GM10847 (cell line): ENCODE measurements around the gene CEACAM21.

Source experiments
- POLR2A ChIP-seq: IDR thresholded peaks from 2 replicates; pipeline ENCODE4 v1.6.1; 2011; ENCODE audit not compliant: insufficient read length; ENCODE audit errors: extremely low read depth

Gene CEACAM21

DNA sequence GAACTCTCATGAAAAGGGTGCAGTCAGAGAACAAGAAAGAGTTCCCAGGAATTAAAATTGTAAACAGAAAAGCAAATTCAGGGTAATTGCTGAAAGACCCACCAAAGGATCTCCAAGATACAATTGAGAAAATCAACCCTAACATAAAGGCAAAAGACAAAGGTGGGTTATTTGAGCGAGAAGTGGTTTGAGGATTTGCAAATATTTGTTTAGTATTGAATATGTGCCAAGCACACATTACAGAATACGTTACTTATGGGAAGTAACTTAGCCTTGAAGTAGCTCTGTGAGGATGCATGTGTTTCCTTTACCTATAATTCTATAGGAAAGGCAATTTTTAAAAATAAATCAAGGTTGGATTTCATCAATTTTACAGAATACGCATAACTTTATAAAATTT, 10.0 kb upstream of the CEACAM21 start:
- no peak for TF ChIP-seq POLR2A

DNA sequence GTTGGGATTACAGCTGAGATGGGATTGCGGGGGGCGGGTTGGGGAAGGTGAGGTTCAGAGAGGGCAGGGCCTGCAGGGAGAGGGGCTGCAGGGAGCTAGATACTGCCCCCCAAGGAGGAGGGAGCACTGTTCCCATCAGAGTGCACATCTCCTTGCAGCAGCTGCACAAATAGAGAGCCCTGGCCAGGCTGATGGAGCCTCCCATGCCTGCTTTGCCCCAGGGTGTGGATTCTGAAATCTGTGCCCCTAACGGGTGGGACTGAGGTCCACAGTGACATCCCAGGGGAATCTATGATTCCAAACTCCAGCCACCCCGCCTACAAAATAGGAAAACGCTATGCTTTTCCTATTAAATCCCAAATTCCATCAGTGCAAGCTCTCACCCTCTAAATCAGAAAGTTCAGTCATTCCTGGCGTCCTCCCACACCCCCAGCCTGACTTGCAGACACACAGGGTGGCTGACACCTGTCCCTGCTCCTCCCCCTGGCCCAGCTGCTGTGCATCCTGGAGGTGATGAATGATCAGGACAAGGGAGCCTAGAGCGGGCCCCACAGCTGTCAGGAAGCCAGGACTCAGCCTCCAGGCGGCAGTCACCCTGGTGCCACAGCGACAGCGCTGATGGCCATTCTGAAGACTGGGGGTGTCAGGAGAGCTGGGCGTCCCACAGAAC, 6.3 kb upstream of the CEACAM21 start:
- no peak for TF ChIP-seq POLR2A

DNA sequence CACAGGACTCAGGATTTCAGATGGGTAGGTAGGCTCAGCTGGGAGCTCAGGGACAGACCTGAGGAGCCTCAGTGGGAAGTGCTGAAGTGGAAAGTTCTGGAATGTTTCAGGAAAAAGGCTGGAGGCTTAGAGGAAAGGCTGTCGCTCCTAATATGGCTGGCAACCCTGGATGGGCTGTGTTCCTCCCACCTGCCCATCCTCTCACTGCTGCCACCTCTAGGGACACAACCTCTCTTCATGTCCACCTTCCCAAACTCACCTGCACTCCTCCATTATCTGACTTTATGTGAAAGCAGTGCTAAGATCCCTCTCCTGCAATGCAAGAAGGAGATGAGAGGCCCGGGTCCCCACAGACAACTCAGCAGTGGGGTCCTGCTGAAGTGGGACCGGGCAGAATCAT, 5.8 kb upstream of the CEACAM21 start:
- TF ChIP-seq POLR2A = no peak

DNA sequence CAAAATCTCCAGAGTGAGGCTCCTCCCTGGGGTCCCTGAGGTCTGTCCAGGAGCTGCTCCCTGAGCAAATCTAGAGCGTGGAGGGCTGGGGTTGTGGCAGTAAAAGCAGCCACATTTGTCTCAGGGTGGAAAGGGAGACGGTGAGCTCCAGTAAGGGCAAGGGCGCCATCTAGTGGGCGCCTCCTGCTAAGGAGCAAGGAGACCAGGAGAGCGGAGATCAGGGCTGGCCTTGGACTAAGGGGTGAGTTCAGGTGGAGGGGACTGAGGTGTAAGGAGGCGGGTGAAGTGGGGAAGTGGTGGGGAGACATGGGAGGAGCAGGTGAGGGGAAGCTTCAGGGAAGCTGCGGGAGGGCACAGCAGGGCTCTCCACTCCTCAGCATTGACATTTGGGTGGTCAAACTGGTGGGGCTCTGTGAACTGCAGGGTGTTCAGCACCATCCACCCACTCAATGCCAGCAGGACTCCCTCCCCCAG, 5.3 kb upstream of the CEACAM21 start:
- no peak for TF ChIP-seq POLR2A

DNA sequence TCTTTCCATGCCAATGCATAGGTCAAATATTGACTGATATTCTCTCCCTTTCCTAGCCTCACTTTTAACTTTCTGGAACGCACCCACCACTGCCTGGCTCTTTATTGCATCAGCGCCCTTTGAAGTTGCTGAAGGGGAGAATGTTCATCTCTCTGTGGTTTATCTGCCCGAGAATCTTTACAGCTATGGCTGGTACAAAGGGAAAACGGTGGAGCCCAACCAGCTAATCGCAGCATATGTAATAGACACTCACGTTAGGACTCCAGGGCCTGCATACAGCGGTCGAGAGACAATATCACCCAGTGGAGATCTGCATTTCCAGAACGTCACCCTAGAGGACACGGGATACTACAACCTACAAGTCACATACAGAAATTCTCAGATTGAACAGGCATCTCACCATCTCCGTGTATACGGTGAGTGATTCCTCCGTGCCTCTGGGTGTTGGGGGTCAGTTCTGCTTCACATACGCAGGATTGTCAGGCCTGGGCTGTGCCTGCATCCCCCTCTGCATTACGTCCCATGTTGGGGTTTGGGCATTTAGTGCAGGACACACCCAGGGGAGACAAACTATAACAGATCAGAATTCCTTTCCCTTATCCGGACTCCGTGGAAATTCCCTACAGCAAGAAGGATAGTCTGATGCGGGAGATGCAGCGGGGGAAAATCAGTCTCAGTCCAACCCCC, 1.3 kb downstream of the CEACAM21 start:
- TF ChIP-seq POLR2A = no peak

DNA sequence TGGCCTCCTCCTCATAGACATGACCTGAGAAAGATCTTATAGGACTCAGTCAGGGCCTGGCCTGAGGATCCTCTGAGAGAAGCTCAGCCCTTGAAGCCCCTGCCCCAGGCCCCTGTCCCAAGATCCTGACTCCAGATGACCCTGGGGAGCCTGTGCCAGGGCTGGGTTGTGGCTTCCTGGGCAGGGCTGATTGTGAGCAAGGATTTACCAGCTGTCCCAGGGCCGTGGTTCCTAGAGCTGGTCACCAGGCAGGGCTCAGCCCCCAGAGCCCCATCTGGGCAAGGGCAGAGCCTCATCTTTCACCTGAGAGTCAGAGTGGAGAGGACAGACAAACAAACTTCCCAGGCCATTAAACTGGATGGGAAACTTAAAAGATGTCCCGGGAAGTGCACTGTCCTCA, 1.9 kb downstream of the CEACAM21 start:
- TF ChIP-seq POLR2A = no peak

DNA sequence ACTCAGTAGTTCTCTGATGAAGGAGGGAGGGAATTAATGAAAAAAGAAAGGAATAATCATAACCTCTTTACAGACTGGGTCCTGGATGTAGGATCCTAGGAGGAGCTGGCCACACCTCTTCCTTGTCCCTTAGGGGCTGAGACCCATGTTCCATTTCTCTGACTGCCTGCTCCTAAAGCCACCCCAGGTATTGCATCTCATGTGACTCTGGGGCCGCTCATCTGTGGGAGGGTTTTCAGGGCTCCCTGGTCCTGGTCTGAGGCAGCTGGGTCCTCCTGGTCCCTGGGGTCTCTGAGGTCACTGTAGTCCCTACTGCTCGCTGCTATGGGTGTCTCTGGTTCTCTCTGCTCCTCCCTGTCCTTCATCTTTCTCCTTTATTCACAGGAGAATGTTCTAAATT, 2.9 kb downstream of the CEACAM21 start:
- TF ChIP-seq POLR2A = no peak

DNA sequence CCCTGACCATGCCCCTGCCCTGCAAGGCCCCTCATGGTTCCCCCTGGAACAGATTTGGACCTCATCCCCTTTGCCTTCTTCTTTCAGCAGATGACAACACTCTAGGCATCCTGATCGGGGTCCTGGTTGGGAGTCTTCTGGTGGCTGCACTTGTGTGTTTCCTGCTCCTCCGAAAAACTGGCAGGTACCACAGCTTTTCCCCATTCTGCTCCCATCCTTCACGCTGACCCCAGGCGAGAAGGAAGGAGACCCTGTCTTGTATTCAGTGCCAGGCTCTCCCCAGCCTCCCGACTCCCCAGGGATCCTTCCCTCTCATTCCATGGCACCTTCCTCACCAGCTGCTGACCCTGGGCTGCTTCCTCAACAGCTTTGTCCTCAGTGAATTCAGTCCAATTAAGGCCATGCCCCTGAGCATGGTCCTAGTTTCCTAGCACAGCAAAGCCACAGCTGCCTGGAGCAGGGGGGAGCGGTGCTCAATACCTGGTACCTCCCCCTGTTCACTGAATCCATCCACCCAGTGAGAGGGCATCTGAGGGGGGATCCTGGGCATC, 8.4 kb downstream of the CEACAM21 start:
- TF ChIP-seq POLR2A = no peak

DNA sequence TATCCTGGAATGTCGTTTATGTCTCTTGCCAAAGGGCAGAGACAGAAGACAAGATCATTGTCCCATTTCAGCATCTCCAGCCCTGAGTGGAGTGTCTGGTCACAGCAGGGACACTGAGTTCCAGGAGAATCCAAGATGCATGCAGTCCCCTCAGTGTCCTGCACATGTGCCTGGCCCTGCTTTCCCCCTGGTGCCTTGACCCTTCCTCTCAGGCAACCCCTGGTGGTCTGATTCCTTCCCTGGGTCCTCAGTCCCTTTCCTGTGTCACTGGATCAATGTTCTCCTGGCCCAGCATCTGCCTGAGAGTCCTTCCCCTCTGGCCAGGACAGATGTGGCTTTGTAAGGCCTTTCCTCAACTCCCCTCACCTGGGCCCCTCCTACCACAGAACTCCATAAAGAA, 9.0 kb downstream of the CEACAM21 start:
- TF ChIP-seq POLR2A = no peak

DNA sequence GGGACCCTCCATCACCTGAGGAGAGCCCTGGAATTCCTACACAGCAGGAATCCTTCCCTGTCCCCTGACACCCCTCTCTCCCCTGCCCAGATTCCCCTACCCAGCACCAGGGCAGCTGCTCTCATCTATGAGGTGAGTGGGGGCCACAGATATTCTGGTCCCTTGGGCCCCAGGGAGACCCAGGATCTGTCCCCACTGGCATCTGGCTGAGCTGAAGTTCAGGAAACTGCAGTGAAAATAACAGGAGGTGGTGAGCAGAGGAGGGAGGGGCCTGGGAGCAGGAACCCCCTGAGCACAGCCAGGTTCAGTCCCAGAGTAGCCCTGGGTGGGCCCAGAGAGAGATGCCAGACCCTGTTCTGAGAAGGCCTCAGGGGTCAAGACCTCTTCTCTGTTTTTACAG, 10.1 kb downstream of the CEACAM21 start:
- TF ChIP-seq POLR2A = no peak

DNA sequence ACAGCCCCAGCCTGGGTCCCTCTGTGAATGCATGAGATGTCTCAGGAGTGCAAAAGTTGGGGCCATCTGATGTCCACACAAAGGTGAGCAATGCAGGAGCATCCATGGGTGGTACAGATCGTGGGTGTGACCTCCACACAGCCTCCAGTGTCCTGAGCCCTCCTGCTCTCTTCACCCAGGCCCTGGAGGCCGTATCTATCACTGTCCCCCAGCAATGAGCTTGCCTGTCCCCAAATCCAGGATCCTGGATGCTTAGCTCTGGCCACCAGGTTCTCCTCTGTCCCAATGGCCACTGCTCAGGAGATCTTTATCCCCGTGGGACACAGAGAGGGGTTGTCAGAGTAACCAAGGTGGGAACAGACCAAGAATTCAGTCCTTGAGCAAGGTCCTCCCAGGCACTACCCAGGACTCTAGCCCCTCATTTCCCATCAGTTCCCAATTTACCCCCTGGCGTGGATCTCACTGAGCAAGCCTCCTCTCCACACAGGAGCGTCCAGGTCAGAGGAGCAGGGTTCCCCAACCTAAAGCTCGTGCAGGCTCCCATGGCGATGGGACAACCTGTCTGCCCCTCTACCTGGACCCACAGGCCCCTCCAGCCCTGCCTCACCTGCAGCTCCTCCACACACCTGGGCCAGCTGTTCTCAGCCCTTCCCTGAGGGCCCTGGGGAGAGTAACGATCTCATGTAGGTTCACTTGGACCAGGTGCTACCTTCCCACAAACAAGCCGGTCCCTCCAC, 11.3 kb downstream of the CEACAM21 start:
- no peak for TF ChIP-seq POLR2A

DNA sequence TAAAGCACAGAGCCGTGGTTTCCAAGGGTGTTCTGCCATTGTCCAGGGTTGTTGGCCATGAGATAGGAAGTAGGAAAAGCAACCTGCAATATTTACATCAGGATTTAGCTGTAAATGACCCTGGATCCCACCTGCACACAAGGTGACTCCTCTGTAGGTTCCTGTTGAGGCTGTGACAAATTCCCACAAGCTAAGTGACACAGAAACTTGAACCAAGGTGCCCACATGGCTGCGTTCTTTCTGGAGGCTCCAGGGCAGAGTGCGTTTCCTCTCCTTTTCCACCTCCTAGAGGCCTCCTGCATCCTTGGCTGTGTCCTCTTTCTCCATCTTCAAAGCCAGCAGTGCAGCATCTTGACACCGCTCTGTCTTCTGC, 11.9 kb downstream of the CEACAM21 start:
- TF ChIP-seq POLR2A = no peak

DNA sequence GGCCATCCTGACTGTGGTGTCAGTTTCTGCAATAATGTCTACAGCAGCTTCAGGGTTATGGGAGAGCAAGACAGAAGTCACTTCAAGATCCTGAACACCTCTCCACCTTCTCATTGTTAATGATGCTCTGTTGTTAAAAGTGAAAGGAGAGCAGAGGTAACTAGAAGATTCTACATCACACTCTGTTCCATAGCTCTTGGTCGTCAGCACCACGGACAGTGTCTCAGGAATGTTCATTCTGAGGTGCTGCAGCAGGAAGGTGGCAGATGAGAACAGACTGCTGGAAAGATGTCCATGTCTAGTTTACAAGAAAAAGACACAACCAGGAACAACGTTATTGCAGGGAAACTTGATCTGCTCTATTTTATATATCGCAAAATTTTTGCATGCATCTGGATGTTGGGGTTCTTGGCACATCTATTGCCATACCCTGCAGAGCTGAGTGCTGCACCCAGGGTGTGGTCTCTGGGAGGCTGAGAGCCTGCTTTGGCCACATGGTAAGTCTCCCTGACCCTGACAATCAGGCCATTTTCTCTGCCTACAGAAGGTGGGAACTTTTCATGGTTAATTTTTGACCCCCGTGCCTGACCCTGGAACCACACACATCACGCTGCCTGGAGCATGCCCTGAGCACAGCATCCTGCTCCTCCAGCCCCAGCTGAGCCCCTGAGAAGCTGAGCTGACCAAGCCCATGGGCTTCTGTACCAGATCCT, 12.7 kb downstream of the CEACAM21 start:
- no peak for TF ChIP-seq POLR2A

DNA sequence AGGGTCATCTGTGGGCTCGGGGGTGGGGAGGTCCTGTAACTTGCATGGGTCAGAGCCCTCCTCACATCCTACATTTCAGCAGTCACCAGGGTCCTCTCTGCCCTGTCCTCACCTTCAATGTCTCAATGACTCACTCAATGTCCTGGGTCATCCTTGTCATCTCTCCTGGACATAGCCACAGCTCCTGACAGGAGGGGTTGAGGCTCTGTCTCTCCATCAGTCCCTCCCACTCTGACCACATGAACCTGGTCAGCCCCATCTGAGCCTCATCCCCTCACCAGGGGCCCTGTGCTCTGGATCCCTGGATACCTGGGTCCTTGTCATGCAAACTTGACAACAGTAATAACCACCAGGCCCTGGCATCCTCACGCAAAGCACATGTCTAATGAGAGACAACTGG, 13.4 kb downstream of the CEACAM21 start:
- TF ChIP-seq POLR2A = no peak

DNA sequence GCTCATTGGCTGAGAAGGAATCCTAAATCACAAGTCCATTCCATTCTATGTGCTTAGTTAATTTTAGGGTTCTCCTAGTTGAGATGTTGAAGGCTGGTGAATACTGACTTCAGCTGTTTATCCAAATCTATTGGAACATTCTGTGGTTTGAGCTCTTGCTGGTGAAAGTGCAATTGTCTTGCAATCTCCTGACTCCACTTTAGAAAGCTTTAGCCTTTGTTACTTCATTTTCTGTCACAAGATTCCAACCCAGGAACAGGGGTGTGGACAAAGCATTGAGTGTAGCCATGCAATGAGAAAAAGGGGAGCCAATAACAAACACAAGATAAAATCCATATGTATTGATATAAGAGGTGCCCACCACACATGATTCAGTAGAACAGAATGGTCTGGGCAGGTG, 15.0 kb downstream of the CEACAM21 start:
- TF ChIP-seq POLR2A = no peak
